SKM-1 (cell line): ENCODE data around the gene CECR2.
"Not testable (repeated sequence)": the region's sequence is repeated elsewhere in the genome, so short reads cannot be mapped to it uniquely, and the experiment has no call there.

Experiments
- DNase-seq: peaks from one replicate; lab custom pipeline; 2025; ENCODE audit not compliant: unreplicated experiment; lab: John Stamatoyannopoulos, UW

Gene CECR2

DNA sequence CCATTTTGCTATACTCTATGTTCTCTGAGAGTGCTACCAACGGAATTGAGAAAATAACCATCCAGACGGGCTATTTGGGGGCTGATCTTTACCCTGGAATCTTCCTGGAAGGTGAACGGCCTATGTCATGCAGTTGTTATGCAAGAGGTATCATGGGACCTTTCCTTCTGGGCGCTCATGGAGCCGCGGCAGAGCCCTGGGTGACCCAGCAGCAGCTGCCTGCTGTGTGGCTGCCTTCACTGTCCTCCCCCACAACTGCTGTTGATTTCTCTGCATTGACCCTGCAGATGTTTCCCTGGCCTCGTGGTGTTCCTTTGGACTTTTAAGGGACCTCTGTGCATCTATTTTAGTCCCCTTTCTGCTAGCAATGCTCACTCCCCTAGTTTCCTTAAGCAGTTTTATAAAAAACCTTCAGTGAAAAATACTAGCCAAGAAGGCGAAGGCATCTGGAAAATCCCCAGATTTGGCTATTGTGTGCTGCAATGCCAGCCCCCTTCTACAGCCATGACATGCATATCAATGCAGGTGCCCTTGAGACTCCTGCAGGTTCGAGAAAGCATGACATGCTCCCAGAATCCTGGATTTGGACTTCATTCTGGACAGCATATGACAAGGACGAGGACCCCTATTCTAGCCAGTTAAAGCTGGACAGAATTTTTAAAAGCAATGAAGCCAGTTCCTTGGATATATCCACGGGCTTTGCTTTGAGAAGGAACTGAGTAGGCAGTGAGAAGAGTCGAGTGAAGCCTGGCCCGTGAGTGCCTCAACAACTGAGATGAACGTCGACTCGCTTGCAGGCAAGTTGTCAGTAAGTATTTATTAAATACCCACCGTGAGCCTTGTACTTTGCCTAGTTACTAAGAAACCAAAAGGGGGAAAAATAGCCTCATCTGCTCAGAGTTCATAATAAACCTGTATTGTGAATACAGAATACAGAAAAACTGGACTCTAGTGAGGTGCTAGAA is 193.9 kb downstream of the CECR2 start, which contains the start of gene SLC25A18:
Gene SLC25A18 (plus strand): TSS at position 593 of the 965 bp plus-strand sequence. CDS start 16,447 bp downstream, outside the sequence.
- no peak for DNase-seq

DNA sequence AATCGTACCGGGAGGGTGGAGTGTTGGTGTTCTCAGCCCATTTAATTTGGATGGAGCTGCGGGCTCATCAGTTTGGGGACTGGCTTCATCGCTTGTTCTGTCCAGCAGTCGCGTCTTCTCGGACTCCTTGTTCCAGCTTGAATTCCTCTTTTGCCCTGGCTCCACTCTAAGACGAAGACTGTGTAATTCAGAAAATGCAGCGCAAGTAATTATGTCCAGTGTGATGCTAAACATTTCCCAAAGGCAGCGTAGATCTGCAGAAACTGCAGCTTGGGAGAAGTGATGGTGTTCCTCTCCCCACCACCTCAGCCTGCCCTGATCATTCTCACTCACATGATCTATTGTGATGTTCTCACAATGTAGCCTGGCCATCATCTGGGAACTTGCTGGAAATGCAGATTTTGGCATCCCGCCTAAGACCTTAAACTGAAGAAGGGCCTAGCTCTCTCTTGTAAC is 194.7 kb downstream of the CECR2 start:
- no peak for DNase-seq

DNA sequence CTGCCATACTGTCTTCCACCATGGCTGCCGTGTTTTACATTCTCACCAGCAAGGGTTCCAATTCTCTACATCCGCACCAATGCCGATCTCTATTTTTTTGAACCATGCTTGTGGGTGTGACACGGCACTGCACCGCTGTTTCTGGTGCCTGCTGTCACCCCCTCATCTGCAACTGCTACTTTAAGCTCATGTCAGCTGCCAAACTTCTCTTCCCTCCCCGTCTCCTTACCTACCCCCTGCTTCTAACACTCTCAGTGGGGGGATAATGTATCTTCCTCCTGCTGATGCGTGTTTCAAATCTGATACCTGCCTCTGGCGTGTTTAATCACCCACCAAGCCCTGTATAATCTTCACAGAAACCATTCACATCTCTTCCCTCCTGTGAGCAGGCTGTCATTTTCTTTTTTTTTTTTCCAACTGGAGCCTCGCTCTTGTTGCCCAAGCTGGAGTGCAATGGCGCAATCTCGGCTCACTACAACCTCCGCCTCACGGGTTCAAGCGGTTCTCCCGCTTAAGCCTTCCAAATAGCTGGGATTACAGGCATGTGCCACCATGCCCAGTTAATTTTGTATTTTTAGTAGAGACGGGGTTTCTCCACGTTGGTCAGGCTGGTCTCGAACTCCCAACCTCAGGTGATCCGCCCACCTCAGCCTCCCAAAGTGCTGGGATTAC is 196.9 kb downstream of the CECR2 start:
- DNase-seq: not testable (repeated sequence)

DNA sequence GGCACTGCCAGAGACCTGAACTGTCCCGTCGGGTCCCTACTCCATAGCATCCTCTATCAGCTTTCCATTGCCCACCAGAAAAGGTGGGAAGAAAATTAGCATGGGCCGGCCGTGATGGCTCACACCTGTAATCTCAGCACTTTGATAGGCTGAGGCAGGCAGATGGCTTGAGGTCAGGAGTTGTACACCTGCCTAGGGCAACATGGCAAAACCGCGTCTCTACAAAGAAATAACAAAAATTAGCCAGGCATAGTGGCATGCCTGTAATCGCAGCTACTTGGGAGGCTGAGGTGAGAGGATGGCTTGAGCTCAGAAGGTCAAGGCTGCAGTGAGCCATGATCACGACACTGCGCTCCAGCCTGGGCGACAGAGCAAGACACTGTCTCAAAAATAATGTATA is 197.5 kb downstream of the CECR2 start:
- no peak for DNase-seq

DNA sequence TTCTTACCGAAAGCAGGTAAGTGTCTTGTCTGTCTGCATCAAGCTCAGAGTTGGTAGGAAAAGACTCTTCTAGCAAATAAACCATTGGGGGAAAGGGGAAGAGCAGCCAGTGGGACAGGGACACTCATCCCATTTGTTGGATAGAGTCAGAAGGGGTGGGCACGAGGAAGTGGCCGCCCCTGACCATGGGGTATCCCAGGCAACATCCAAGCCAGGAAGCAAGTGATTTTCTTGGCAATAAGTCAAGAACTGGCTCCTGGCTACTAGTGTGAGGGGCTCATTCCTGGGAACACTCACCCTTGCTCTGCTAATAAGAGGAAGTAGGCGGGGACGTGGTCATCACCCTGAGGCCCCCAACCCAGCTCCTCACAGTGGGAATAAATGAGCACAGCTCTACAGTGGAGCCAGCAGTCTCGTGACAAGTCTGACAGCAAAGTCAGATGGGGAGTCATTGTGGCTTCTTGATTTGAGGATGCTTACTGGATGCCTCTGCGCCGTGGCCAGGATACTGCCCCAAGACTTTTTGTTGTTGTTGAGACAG is 200.8 kb downstream of the CECR2 start:
- no peak for DNase-seq

DNA sequence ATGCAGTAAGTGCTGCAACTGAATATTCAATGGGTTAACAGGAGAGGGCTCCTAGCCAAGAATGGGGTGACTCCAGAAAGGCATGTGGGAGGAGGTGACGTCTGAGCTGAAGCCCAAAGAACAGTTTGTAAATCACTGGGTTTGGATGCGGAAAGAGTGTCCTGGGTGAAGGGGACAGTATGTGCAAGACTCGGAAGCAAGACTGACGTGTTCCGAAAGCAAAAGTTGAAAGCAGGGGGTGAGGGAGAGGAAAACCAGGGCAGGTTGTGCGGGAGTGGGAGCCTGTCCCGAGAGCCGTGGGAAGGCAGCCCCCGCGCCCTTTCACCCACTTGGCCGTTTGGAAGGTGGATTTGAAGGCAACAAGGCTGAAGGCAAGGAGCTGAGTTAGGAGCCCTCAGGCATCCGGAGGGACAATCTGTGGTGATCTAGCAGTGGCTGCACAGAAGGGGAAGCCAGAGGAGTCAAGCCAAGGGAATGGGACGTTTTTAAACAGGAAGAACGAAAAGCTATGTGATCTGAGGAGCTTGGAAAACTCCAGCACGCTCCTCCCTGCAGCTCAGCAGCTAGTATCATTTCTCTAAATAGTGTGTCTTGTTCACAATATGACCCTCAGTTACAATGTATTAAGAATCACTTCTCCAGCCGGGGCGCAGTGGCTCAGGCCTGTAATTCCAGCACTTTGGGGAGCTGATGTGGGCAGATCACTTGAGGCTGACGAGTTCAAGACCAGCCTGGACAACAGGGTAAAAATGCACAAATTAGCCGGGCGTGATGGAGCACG is 201.8 kb downstream of the CECR2 start:
- no peak for DNase-seq

DNA sequence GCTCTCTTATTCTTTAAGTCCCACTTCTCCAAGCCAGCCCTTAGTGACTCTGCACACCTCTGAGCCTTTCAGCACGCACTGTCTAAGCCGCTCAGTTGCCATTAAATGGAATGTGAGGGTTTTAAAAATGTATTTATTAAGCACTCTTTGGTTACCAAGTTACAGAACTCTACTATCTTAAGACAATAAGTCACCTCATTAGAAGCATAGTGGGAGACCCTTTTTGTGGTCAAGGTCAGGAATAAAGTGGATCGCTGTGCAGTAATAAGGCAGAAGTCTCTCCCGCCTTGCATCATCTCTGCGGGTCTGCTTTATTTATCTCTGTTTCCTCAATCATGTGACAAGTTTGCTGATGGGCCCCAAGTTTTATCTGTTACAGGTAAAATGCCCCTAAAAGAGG is 205.9 kb downstream of the CECR2 start:
- DNase-seq: no peak

DNA sequence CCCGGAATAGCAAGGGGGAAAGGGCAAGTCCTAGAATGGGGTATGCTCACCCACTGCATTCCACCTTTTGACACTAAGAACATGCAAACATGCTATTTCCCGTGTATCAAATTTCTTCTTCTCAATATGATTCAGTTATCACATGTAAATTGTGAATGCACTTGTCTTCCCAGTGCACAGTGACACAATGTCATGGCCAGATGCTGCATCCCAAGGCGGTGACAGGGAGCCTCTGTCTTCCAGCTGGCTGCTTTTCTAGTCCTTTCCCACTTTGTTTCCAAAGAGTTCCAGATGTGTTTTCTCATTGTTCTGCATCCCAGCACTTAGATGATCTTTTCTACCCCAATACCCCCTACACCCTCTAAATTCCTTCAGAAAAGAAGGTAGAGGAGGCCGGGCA is 206.4 kb downstream of the CECR2 start:
- DNase-seq: no peak

DNA sequence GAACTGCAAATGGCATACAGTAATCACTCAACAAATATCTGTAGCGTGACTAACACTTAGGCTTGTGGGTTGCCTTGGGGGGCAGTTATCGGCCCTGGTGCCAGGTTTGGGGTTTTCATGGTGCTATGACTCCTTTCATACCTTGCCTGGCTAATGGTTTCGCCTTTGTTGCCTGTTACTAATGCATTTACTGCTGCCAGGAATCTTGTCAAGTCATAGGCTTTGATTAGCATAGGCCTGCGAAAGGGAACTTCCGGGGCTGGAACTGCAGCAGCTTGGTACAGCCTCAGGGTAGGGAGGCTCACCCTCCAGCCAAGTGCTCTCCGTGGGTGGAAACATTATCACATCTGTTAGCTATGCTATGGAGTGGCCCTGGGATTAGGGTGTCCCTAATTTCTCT is 207.2 kb downstream of the CECR2 start:
- DNase-seq: no peak

DNA sequence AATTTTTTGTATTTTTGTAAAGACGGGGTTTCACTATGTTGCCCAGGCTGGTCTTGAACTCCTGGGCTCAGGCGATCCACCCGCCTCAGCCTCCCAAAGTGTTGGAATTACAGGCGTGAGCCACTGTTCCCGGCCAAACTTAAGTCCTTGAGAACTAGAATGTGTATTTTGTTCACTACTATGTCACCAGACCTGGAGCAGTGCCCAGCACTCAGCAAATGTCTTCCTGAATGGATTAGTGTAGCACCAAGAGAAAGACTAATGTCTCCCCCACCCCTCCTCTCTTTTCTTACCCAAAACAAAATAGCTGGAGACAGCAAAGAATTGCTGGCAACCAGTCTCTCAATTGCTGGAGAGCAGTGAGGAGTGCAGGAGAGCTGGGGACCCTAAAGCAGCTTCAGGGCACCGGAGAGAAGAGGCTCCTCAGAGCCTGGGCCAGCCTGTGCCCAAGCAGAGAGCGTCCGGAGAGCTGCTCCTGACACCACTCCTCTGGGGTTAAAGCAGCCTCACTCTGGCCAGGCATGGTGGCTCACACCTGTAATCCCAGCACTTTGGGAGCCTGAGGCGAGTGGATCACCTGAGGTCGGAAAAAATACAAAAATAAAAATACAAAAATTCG is 209.0 kb downstream of the CECR2 start:
- no peak for DNase-seq

DNA sequence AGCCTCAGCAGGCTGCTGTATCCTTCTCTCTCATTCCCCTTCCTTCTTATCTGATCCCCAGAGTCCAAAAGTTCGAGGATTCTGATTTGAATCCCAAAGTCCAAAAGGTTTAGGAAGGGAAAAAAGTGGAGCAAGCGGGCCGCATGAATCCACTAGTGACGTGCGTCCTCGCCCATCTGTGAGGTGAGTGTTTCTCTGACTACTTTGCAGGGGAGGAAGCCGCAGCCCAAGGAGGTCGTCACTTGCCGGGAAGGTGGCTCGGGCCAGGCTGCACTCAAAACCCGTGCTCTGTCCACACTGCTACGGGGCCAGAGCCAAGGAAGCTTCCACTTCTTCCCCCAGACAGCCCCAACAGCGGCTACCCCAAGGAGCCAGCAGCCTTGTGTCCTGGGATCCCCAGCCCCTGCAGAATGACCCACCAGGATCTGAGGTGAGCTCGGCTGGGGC is 210.3 kb downstream of the CECR2 start:
- no peak for DNase-seq

DNA sequence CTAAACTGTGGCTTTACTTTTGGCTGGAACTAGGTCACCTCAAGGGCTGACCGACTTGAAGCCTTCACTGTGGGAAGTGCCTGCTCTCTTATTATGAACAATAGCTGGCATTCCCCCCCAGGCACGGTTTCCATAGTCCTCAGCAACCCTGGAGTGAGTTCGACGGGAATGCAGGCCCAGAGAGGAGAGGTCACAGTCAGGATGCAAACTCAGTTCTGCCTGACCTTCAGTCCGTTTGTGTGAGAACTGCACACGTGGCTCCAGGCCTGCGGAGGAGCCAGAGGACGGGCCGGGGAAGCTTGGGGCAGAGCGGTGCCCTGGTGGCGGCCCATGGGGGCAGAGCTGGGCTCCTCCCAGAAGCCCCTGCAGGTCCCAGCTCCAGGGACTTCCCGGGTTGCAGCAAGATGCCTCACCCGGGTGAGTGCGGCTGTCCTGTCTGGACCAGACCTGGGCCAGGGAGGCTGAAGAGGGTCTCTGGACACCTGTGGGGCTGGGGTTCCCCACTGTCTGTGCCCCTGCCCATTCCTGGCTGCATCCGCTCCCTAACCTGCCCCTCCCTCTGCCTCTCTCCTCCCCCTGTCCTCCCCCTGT is 211.3 kb downstream of the CECR2 start:
- no peak for DNase-seq

DNA sequence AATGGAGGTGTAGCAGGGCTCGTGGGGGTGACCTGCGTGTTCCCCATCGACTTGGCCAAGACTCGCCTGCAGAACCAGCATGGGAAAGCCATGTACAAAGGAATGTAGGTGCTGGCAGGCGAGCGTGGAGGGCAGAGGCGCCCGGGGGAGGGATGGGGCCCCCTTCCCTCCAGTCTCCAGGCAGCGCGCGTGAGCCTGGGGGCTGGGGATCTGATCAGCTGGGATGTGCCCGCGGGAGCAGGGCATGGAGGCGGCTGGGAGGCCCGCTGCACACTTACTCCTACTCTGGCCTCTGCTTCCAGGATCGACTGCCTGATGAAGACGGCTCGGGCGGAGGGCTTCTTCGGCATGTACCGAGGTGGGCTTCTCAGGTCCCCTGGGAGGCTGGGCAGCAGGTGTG is 211.8 kb downstream of the CECR2 start:
- no peak for DNase-seq

DNA sequence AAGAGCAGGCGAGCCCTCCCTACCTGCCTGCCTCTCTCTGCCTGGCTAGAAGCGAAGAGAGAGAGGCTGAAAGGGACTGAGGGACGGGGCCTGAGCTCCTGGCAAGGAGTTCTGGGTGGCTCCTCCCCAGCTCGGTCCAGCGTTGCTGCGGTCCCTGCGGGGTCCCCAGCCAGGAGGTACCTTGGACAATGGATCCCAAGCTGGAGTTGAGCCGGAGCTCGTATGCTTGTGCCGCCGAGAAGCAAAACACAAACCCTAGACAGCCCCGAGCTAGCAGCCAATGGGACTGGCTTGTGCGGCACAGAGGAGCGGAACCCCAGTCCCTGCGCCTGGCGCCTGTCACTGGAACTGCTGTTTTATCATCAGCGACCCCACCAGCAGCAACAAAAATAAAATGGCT is 212.4 kb downstream of the CECR2 start:
- DNase-seq: no peak

DNA sequence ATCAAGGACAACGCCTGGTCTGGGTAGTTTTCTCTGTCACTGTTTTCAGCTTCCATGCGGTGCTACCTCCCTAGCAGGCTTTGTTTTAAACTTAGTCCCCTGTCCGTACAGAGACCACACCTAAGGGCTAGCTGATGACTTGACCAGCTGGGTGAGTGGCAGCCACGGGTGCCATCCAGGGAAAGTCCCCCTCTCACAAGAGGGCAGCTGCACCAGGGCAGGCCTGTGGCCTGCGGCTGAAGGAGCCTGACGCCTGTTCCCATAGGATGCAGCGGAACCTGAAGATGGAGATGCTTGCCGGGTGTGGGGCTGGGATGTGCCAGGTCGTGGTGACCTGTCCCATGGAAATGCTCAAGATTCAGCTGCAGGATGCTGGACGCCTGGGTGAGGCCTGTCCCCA is 213.9 kb downstream of the CECR2 start:
- no peak for DNase-seq

DNA sequence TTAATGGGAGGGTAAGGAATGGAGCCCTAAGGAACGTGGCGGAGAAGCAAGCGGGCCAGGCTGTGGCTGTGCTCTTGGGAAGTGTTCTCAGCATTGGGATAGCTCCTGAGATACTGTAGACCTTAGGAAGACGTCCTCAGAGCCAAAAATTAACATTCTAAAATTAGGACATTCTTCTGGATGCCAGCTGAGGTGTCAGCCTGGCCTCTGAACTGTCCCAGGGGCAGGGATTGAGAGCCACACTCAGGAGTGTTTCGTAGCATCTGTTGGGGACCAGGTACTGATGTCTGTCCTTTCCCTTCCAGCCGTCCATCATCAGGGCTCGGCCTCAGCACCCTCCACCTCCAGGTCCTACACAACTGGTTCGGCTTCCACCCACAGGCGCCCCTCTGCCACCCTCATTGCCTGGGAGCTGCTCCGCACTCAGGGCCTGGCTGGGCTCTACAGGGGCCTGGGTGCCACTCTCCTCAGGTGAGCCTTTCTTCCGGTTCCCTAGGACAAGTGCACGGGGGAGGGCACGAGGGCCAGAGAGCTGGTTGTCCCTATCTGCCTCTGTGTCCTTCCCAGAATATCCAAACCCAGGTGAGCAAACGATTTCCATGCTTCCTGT is 217.7 kb downstream of the CECR2 start:
- no peak for DNase-seq

DNA sequence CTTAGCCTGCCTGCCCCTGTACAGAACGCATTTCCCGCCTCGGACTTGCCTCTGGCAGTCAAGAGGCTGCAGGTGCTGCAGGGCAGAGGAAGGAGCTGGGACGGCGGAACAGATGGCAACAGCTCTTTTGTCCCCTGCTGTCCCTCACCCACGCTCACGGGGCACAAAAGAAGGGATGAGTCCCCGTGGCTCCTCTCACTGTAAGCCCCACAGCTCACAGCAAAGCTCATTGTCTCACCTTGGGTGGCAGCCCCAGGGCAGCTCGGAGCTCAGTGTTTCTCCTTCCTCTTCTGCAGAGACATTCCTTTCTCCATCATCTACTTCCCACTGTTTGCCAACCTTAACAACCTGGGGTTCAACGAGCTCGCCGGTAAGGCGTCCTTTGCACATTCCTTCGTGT is 218.4 kb downstream of the CECR2 start:
- no peak for DNase-seq

DNA sequence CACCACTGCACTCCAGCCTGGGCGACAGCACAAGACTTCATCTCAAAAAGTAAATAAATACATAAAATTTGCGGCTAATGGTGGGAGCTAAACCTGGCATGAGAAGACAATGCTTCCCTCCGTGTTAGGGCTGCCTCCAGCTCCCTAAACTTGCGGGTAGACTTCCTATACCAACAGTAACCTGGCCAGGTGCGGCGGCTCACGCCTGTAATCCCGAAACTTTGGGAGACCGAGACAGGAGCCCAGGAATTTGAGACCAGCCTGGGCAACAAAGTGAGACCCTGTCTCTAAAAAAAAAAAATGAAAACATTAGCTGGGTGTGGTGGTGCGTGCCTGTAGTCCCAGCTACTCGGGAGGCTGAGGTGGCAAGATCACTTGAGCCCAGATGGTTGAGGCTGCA is 219.3 kb downstream of the CECR2 start:
- DNase-seq: no peak

DNA sequence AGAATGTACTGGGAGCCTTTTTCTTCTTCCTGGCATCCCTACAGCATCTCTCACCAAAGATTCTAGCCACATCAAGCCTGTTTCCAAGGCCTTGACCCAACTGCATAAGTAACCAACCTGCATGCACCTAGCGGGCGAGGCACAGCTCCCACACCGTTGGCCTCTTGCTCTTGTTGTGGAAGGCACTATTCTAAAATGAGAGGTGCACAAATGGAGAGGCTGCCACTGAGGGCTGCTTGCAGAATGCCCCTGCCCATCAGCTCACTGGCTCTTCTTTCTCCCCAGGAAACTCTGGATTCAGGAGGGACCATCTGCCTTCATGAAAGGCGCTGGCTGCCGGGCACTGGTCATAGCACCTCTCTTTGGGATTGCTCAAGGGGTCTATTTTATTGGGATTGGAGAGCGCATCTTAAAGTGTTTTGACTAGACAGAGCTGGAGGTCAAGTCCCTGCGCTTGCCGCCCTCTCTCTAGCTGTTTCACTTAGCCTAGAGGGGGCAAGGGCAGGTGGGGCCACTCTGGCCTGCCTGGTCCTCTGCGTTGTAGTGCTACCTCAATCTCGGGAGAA is 220.6 kb downstream of the CECR2 start:
- no peak for DNase-seq
